Left lung (tissue), 10 donors: ENCODE measurements around the gene S1PR2. TPM values are rescaled to one million over a fixed set of nuclear protein-coding genes. Genes with fewer than 3 reads are reported as not detected.

Experiments
- ATAC-seq: fragments of 200-7000 bp; cut with Tn5 transposase; one replicate; pipeline ENCODE4 v1.9.1; 2020; ENCODE audit warnings: moderate library complexity
- DNase-seq, 4 donors: peaks; one replicate each; pipeline ENCODE4 v3.0.0-alpha.2; 2013 to 2020
- H3K27ac ChIP-seq, 2 donors: fragments of 200-600 bp; sonication (generic) in 1 of 2; one replicate each; pipeline versions ENCODE4 v1.5.0 to v1.8.0; 2020 to 2021
- H3K27me3 ChIP-seq, 2 donors: fragments of 200-600 bp; sonication (generic) in 1 of 2; one replicate each; pipeline versions ENCODE4 v1.5.0 to v1.8.0; 2020 to 2021
- H3K36me3 ChIP-seq, 2 donors: fragments of 200-600 bp; sonication (generic) in 1 of 2; one replicate each; pipeline versions ENCODE4 v1.5.0 to v1.8.0; 2020 to 2021
- H3K4me1 ChIP-seq, 2 donors: fragments of 200-600 bp; one replicate each; pipeline ENCODE4 v1.8.0; 2021
- H3K4me3 ChIP-seq, 2 donors: fragments of 200-600 bp; sonication (generic) in 1 of 2; one replicate each; pipeline versions ENCODE4 v1.5.0 to v1.8.0; 2020 to 2021; ENCODE audit warnings: mild to moderate bottlenecking in 1 of 2
- H3K9me3 ChIP-seq, 2 donors: fragments of 200-600 bp; sonication (generic) in 1 of 2; one replicate each; pipeline versions ENCODE4 v1.5.0 to v1.8.0; 2020 to 2021
- CTCF ChIP-seq, 2 donors: fragments of 200-600 bp; sonication (generic) in 1 of 2; IDR thresholded peaks; one replicate each; pipeline versions ENCODE4 v1.5.0 to v1.8.0; 2021; ENCODE audit warnings: antibody characterized with exemption in 2 of 2
- intact Hi-C, 2 donors: fragments of 100-400 bp; cut with DNase I; formaldehyde crosslinking; loops; one replicate each; pipeline versions ENCODE4 v1.11.2 to v1.14.2; 2022
- polyA plus RNA-seq, 6 donors: library from polyadenylated mRNA; unstranded; fragments of 120-200 nt; gene quantifications; one replicate each; pipeline ENCODE4 v1.2.1, GENCODE V29; 2013; ENCODE audit not compliant: insufficient read length in 6 of 6
- total RNA-seq, 2 donors: library from RNA; stranded (reverse); fragmentation: NEBNext Ultra II Directional; extraction: Animal tissue kit (Norgen Biotek cat#: 25700); gene quantifications; one replicate each; pipeline ENCODE4 v1.2.1, GENCODE V29; 2021
- donor health status: DM: no; HTN: yes; CAD: no.
- donor health status: DM: no; HTN: no; CAD: no.

Gene S1PR2
- total and polyA plus RNA-seq, 8 donors, result 25.6 to 47.6 (median 41.4) TPM

DNA sequence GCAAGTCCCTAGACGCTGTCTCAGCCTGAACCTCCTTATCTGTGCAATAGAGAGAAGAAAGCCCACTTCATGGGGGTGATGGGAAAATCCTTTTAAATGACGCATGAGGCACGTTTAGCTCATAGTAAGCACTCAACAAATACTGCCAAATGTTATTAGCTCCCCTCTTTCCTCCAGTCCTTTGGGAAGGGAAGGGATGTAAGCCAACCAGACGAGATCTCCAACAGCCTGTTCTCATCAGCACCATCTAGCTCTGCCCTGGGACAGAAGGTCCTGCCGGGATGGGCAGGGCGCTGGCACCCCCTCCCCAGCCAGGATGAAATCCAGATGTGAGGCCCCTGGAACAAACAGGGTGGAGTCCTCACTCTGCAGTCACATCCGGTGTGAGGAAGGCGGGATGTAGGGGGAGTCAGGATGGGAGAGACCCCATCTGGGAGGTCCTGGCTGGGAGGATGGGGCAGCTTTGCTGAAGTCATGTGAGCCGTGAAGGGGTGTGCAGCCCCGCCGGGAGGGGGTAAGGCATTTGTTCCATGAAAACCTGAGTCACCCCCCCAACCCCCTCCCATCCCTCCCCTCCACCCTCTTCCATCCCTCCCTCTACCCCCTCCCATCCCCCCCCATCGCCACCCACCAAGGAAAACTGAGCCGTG, 4.6 kb downstream of the S1PR2 start:
- Histone ChIP-seq H3K9me3 (no peaks in the 10 kb centered on the region), H3K27me3 (peaks cover 0 to 20% of the 10 kb centered on the region in 2 donors), H3K4me3 (no peak overlapping the region), H3K27ac (peak overlapping the region; percentile 34 to 91), H3K36me3 (peaks cover 0 to 18% of the 10 kb centered on the region in 2 donors), H3K4me1 (peaks cover 0 to 27% of the 10 kb centered on the region in 2 donors)
- ATAC-seq (peak; percentile 44), DNase-seq (peak in 3 of 4 donors; percentile 78 to 98 (median 98))
- TF ChIP-seq CTCF (IDR thresholded peaks at IDR 0.05), result no peak
- intact Hi-C loops, result no loop called here

DNA sequence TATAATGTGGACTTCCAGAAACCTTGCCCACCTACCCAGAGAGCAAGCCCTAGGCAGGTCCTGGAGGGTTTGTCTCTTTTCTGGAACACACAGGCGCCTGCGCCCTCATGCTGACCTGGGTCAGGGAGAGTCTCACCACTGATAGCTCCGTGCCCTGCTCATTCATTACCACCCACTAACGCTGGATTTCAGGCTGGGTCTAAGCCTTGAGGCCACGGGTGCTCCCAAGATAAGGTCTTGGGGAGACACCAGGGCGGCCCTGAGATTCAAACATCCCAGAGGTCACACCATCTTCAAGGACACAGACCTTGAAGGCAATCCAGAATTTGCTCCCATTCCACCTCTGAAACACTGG, 5.1 kb downstream of the S1PR2 start:
- intact Hi-C loops, result no loop called here
- H3K27ac ChIP-seq, result peak overlapping the region; percentile 34 to 91
- TF ChIP-seq CTCF (IDR thresholded peaks at IDR 0.05), result no peak
- no peak for DNase-seq
- ATAC-seq, result no peak
- H3K27me3 ChIP-seq, result peaks cover 0 to 16% of the 10 kb centered on the region in 2 donors
- H3K4me1 ChIP-seq, result peaks cover 0 to 29% of the 10 kb centered on the region in 2 donors
- H3K36me3 ChIP-seq, result peaks cover 0 to 18% of the 10 kb centered on the region in 2 donors
- H3K4me3 ChIP-seq, result no peak overlapping the region
- no peaks in the 10 kb centered on the region for H3K9me3 ChIP-seq

DNA sequence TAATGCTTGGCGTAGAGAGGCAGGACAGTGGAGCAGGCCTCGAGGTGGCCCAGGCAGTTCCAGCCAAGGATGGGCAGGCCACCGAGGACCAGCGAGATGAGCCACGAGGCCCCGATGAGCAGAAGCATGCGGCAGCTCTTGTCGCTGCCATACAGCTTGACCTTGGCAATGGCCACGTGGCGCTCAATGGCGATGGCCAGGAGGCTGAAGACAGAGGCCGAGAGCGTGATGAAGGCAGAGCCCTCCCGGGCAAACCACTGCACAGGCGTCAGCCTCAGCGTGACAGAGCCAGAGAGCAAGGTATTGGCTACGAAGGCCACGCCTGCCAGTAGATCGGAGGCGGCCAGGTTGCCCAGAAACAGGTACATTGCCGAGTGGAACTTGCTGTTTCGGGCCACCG, 6.8 kb downstream of the S1PR2 start:
- Histone ChIP-seq H3K36me3 (peaks cover 0 to 18% of the 10 kb centered on the region in 2 donors), H3K27ac (no peak overlapping the region)
- no peak for TF ChIP-seq CTCF (IDR thresholded peaks at IDR 0.05)

DNA sequence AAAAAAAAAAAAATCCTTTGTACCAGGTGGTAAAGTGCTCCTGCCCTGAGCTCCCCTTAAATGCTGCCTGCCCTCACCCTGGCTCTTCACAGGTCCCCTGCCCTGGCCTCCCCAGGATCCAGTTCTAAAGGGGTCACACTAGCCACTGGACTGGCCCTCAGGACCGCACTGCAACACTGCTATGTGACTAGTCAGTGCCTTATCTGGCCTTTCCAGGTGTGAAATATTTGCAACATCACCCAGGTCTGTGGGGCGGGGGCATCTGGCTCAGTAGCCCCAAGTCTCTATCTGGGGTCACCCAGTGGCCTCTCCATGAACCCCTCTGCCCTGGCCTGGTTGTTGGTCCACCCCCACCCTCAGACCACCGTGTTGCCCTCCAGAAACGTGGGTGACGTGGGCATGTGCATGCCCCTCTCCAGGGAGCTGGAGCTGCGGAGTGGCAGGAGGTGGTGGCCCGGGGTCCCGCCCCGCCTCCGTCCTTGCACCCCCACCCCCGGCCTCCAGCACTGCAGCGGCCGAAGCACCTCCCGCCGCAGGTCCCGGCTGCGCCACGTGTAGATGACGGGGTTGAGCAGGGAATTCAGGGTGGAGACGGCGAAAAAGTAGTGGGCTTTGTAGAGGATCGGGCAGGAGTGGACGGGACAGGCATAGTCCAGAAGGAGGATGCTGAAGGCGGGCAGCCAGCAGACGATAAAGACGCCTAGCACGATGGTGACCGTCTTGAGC, 7.5 kb downstream of the S1PR2 start:
- no peak overlapping the region for H3K4me3 ChIP-seq
- intact Hi-C loops, result no loop called here
- H3K27ac ChIP-seq, result no peak overlapping the region
- H3K4me1 ChIP-seq, result peaks cover 0 to 23% of the 10 kb centered on the region in 2 donors
- DNase-seq (no peak), ATAC-seq (no peak)
- H3K27me3 ChIP-seq, result no peaks in the 10 kb centered on the region
- TF ChIP-seq CTCF (IDR thresholded peaks at IDR 0.05), result no peak
- H3K36me3 ChIP-seq, result peaks cover 0 to 18% of the 10 kb centered on the region in 2 donors
- H3K9me3 ChIP-seq, result no peaks in the 10 kb centered on the region

More for the DNA sequence above, 6.8 kb downstream of the S1PR2 start:
- DNase-seq (no peak), ATAC-seq (no peak)
- no peaks in the 10 kb centered on the region for H3K9me3 ChIP-seq
- no peaks in the 10 kb centered on the region for H3K27me3 ChIP-seq
- no peak overlapping the region for H3K4me3 ChIP-seq
- intact Hi-C loops, result no loop called here
- H3K4me1 ChIP-seq, result peaks cover 0 to 30% of the 10 kb centered on the region in 2 donors

- intact Hi-C loops, result no loop called here
Observed at GRCh38 chr19:10222201-10222890, 8.8 kb downstream of the S1PR2 start.

More at GRCh38 chr19:10222201-10222890, 8.8 kb downstream of the S1PR2 start:
- peaks cover 0 to 18% of the 10 kb centered on the region in 2 donors for H3K4me1 ChIP-seq
- no peaks in the 10 kb centered on the region for H3K27me3 ChIP-seq
- no peaks in the 10 kb centered on the region for H3K9me3 ChIP-seq
- no peak for TF ChIP-seq CTCF (IDR thresholded peaks at IDR 0.05)
- no peak overlapping the region for H3K4me3 ChIP-seq
- peaks cover 0 to 18% of the 10 kb centered on the region in 2 donors for H3K36me3 ChIP-seq
- no peak overlapping the region for H3K27ac ChIP-seq
- no peak for DNase-seq
- no peak for ATAC-seq
